A673 (cell line): ENCODE measurements around the gene DCHS2. TPM values are rescaled to one million over a fixed set of nuclear protein-coding genes. Genes with fewer than 3 reads are reported as not detected.

ENCODE experiments used
- BruUV-seq: library from RNA; stranded (reverse); fragments of 400-500 nt; replicated peaks from 2 replicates; lab custom pipeline; 2021; lab: Mats Ljungman, UMichigan
- CTCF ChIA-PET: fragments of 300-600 bp; sonication (Branson Sonifier 250); formaldehyde crosslinking; loops from one replicate; lab custom pipeline; 2022; ENCODE audit warnings: antibody characterized with exemption; lab: Charles Lee
- POLR2A ChIA-PET: fragments of 300-600 bp; sonication (Branson Sonifier 250); formaldehyde crosslinking; loops from one replicate; lab custom pipeline; 2022; ENCODE audit warnings: antibody characterized with exemption; ENCODE audit not compliant: low non-redundant PET; lab: Charles Lee
- DNase-seq: peaks from one replicate; pipeline ENCODE4 v3.0.0-alpha.2; 2015; ENCODE audit warnings: low spot score
- H3K27ac ChIP-seq: fragments of 200-600 bp; sonication (generic); 2 replicates; pipeline ENCODE4 v1.5.1; 2016; ENCODE audit warnings: mixed run types, low read depth, mild to moderate bottlenecking, mixed read lengths, antibody characterized with exemption, low read length; ENCODE audit not compliant: poor library complexity, severe bottlenecking
- H3K27me3 ChIP-seq: fragments of 200-600 bp; sonication (generic); replicated peaks from 2 replicates; pipeline ENCODE4 v1.6.1; 2017; ENCODE audit warnings: mixed run types, low read depth, mild to moderate bottlenecking, mixed read lengths, antibody characterized with exemption, low read length; ENCODE audit not compliant: insufficient read depth, poor library complexity
- H3K36me3 ChIP-seq: fragments of 200-600 bp; sonication (generic); 2 replicates; pipeline ENCODE4 v1.6.1; 2016; ENCODE audit warnings: mixed run types, mild to moderate bottlenecking, mixed read lengths, antibody characterized with exemption, low read length; ENCODE audit not compliant: insufficient read depth, poor library complexity, severe bottlenecking
- H3K4me1 ChIP-seq: fragments of 200-600 bp; sonication (generic); 2 replicates; pipeline ENCODE4 v1.6.1; 2017; ENCODE audit warnings: mixed run types, mild to moderate bottlenecking, mixed read lengths, antibody characterized with exemption, low read length; ENCODE audit not compliant: insufficient read depth, poor library complexity, severe bottlenecking
- H3K4me3 ChIP-seq: fragments of 200-600 bp; sonication (generic); 2 replicates; pipeline ENCODE4 v1.5.1; 2016; ENCODE audit warnings: low read depth, mixed run types, mild to moderate bottlenecking, mixed read lengths, low read length; ENCODE audit not compliant: poor library complexity, severe bottlenecking
- H3K9me3 ChIP-seq: fragments of 200-600 bp; sonication (generic); 2 replicates; pipeline ENCODE4 v1.6.1; 2016; ENCODE audit warnings: mixed run types, low read depth, mild to moderate bottlenecking, mixed read lengths, antibody characterized with exemption, low read length; ENCODE audit not compliant: poor library complexity, severe bottlenecking
- EZH2 ChIP-seq: fragments of 200-600 bp; sonication (generic); IDR thresholded peaks from 2 replicates; pipeline ENCODE4 v1.6.1; 2017; ENCODE audit warnings: borderline replicate concordance, low read depth, mild to moderate bottlenecking, mixed read lengths, antibody characterized with exemption, low read length; ENCODE audit not compliant: poor library complexity, severe bottlenecking
- intact Hi-C: fragments of 100-400 bp; cut with micrococcal nuclease; formaldehyde crosslinking; loops from one replicate; pipeline ENCODE4 v1.10.0; 2022; ENCODE audit not compliant: unreplicated experiment
- total RNA-seq: library from RNA; stranded (reverse); gene quantifications from 2 replicates; pipeline ENCODE4 v1.2.3, GENCODE V29; 2021
- TF ChIP-seq, protein P1 (sequence below): fragments of 300-800, 200-600 bp; sonication (generic); conservative IDR thresholded peaks from 2 replicates; pipeline ENCODE4 v1.5.1; 2017; ENCODE audit warnings: low read depth, mild to moderate bottlenecking, antibody characterized with exemption, low read length, moderate library complexity, mixed read lengths

The DCHS2 gene
- total RNA-seq, 1 experiment from 2014 or later, result 0.58 TPM

DNA sequence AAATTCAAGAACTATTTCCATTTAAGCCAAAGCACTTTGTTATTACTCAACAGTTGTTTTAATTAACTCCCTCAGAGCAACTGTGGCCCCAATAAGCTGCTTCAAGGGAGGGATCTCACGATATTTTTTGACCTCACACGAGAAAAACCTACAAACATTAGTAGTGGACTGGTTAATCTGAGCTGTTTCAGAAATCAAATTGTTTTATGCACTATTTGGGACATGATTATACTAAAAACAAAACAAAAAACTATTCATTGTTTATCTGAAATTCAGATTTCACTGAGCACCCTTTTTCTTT, 74.3 kb downstream of the DCHS2 start:
- Histone ChIP-seq H3K36me3 (no peaks in the 10 kb centered on the region), H3K4me1 (peaks cover 9% of the 10 kb centered on the region), H3K4me3 (no peak overlapping the region), H3K27me3 (no peaks in the 10 kb centered on the region), H3K9me3 (no peaks in the 10 kb centered on the region), H3K27ac (no peak overlapping the region)
- intact Hi-C loops, result no loop called here
- CTCF ChIA-PET, result no interaction called here
- TF ChIP-seq, protein P1, sequence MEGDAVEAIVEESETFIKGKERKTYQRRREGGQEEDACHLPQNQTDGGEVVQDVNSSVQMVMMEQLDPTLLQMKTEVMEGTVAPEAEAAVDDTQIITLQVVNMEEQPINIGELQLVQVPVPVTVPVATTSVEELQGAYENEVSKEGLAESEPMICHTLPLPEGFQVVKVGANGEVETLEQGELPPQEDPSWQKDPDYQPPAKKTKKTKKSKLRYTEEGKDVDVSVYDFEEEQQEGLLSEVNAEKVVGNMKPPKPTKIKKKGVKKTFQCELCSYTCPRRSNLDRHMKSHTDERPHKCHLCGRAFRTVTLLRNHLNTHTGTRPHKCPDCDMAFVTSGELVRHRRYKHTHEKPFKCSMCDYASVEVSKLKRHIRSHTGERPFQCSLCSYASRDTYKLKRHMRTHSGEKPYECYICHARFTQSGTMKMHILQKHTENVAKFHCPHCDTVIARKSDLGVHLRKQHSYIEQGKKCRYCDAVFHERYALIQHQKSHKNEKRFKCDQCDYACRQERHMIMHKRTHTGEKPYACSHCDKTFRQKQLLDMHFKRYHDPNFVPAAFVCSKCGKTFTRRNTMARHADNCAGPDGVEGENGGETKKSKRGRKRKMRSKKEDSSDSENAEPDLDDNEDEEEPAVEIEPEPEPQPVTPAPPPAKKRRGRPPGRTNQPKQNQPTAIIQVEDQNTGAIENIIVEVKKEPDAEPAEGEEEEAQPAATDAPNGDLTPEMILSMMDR, result no peak
- TF ChIP-seq EZH2, result no peak
- BruUV-seq, result no TSS peak
- POLR2A ChIA-PET, result no interaction called here
- DNase-seq, result no peak

DNA sequence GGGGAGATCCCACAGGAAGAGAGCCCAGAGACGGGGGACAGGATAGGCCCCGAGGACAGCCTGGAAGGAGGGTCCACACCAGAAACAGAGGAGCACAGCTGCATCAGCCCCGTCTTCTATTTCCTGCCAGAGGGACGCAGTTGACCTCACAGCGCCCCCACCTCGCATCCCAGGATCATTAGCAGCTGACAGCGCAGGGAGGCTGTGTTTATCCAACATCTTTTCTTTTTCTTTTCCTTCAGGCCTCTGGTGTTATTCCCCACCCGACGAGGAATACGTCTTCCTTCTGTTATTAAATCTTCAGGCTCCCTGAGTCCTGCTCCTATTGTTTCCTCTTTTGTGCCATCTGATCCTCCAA, 75.4 kb downstream of the DCHS2 start:
- Histone ChIP-seq H3K36me3 (no peaks in the 10 kb centered on the region), H3K27ac (no peak overlapping the region), H3K4me3 (peak overlapping the region; percentile 38), H3K9me3 (no peaks in the 10 kb centered on the region), H3K4me1 (peaks cover 9% of the 10 kb centered on the region), H3K27me3 (no peaks in the 10 kb centered on the region)
- TF ChIP-seq, protein P1, result peak; percentile 37; the same call in 1 of the 2 replicates
- no peak for TF ChIP-seq EZH2
- POLR2A ChIA-PET, result no interaction called here
- CTCF ChIA-PET, result no interaction called here
- peak; percentile 5 for DNase-seq
- intact Hi-C loops, result no loop called here
- no TSS peak for BruUV-seq

- intact Hi-C loops, result no loop called here
- no peak overlapping the region for H3K4me3 ChIP-seq
- no TSS peak for BruUV-seq
- H3K36me3 ChIP-seq, result no peaks in the 10 kb centered on the region
- no peaks in the 10 kb centered on the region for H3K27me3 ChIP-seq
- peaks cover 9% of the 10 kb centered on the region for H3K4me1 ChIP-seq
- no peak overlapping the region for H3K27ac ChIP-seq
- POLR2A ChIA-PET, result no interaction called here
- H3K9me3 ChIP-seq, result no peaks in the 10 kb centered on the region
- no peak for DNase-seq
- TF ChIP-seq, protein P1, result no peak
- no peak for TF ChIP-seq EZH2
- CTCF ChIA-PET, result no interaction called here
Observed at GRCh38 chr4:154415313-154415712, 76.3 kb downstream of the DCHS2 start.
